Stimulated activated CD4-positive, alpha-beta T cell treated with anti-CD3 and anti-CD28 coated beads, Interleukin-2, amount 100 ng/mL, for 48 hours (primary cell): ENCODE results near the gene PCYT2.

Experiments
- DNase-seq, 2 donors: peaks; one replicate each; pipeline ENCODE4 v3.0.0-alpha.2; 2020

PCYT2 gene

DNA sequence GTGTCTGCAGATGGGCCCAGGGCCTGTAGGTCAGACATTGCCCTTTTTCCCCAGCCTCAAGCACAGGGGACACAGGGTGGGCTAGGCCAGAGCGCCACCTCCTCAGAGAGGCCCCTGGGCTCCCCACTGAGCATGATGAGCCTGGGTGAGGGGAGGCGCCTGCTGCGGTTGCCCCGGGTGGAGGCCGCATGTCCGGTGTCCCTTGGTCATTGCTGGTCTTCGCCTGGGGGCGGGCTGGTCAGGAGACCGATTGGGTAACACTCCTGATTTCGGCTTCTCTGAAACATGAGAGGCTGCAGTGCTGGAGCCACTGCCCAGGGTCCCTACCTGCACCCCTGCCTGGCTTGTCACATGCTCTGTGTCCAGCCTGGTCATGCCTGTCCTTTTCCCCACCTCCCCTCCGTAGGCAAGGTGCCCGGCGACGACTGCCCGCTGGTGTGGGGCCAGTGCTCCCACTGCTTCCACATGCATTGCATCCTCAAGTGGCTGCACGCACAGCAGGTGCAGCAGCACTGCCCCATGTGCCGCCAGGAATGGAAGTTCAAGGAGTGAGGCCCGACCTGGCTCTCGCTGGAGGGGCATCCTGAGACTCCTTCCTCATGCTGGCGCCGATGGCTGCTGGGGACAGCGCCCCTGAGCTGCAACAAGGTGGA, 11.6 kb downstream of the PCYT2 start:
- no peak for DNase-seq

DNA sequence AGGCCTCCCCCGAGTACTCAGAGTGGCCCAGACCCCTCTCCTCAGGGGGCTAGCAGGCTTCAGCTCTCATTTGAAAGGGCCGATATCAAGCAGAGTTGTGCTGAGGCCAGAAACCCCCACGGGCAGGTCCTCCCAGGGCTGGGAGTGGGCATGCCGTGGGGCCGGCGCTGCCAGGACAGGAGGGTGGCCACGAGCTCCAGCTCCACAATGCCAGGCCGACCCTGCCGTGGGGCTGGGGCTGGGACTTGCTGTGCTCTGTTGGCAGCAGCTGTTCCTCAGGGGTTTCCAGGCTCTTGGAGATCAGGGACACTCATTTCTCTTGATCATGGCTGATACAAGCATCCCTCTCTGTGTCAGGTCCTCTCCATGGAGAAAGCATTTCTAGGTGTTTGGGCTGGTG, 12.3 kb downstream of the PCYT2 start:
- no peak for DNase-seq

- DNase-seq = no peak
These were observed 13.0 kb downstream of the PCYT2 start for GRCh38 chr17:81898029-81898866.

DNA sequence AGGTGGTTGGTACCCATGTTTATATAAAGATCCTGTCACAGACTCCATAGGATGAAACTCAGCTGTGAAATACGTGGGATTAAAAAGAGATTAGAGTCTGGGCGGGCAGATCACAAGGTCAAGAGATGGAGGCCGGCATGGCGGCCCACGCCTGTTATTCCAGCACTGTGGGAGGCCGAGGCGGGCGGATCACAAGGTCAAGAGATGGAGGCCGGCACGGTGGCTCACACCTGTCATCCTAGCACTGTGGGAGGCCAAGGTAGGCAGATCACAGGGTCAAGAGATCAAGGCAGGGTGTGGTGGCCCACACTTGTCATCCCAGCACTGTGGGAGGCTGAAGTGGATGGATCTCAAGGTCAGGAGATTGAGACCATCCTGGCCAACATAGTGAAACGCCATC, 15.8 kb downstream of the PCYT2 start:
- no peak for DNase-seq

DNA sequence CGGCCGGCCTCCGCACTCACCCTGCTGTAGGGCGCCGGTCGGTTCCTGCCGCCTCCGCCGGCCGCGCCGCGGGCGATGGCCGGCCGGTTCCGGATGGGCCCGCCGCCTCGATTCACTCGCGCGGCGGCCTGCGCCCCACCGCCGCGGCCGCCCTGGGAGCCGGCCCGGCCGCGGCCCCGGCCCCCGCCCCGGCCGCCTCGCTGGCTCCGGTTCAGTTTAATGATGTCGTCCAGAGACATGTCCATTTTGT, 20.0 kb downstream of the PCYT2 start:
- DNase-seq = no peak

GRCh38 chr17:81890447-81891302, 20.5 kb downstream of the PCYT2 start:
- DNase-seq = no peak

- DNase-seq = no peak
These were observed 21.6 kb downstream of the PCYT2 start for GRCh38 chr17:81889602-81890001.

GRCh38 chr17:81888988-81889595, 22.1 kb downstream of the PCYT2 start:
- no peak for DNase-seq

DNA sequence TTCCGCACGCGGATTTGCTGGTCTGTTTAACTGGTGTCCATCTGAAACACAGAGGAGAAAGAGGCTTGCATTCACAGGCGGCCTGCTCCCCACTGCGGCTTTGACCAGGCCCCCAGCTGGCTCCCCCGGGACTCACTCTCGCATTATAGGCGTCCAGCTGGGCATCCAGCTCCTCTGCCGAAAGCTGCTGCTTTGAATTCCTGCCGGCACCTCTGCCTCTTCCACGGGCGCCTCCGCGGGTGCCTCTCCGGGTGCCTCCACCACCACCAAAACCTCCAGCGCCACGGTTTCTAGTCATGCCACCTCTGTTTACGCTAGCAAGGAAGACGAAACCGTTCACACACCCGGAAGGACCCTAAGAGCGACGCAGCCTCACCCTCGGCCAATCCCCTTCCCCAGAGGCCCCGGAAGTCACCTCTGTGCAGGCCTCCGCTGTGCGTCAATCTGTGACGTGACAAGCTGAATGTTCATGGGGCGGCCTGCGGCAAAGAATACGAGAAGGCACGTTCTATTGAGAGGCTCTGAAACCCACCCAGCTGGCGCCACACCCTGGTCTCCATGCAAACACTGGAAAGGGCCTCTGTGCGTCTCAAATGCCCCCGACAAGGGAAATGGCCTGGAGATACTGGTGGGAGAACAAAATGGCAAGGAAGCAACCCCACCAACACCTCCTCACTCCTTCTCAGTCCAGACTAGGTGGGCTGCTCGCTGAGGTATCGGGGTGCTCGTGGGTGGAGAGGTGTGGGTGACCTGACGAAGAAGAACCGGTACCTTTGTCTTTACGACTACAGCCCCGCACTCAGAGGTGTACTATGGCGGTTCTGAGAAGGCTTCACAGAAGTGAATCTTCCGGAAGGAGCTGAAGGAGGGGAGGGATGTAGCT, 22.9 kb downstream of the PCYT2 start:
- no peak for DNase-seq

DNA sequence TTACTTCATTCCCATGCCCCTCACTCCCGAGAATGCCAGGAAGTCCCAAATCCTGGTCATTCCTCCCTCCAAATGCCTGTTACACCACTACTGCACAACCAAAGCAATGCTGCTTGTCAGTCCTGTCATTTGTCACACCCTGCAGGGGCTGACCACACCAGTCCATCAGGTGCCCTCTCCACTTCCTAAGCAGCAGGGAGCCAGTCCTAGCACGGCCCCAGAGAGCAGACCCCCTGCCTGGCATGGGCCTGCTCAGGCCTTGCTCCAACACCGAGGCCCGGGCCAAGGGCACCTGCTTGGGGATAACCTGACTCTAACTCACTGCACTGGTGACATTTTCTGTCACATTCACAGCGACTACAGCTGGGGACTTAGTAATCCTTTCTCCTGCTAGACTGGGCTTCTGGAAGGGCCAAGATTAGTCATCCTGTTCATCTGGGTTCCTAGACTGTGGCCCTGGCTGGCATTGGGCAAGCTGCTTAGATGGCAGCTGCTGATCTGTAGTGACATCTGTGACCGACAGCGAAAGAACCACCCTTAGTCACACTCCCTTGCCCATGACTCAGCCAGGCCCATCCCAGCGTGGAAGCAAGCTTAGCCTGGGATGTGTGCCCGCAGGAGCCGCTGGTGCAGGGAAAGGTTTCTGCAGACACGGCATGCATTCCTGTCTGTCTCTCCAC, 25.2 kb downstream of the PCYT2 start:
- no peak for DNase-seq

DNA sequence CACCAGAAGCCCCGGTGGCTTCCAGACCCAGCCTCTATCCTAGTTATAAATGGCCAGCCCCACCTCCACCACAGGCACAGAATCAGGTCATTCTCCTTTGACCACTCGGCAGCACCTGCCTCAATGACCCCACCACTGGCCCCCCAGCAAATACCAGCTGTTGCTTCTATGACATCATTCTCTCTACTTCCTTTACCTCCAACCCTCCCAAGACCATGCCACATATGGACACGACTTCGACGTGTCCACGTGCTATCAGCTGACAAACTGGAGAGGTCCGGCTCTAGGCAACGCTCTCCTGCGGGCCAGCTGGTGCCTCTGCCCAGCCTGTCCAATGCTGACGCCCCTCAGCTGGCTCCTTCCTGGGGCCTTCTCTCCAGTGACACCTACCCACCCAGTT, 25.7 kb downstream of the PCYT2 start:
- no peak for DNase-seq

DNA sequence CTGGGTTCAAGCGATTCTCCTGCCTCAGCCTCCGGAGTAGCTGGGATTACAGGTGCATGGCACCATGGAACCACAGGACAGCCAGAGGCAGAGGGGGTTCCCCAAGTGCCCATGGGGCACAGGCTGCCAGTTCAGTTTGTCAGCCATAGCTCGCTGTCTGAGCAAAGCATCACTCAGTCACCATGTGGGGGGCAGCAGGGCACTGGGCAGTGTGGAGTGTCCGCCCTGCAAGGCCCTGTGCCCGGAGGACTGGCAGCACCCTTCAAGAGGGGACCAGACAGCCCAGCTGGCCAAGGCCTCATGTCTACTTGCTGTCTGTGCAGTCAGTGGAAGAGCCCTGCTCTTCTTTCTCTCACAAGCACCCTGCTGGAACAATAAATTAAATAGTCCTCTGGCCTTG, 26.2 kb downstream of the PCYT2 start:
- DNase-seq = no peak

- DNase-seq = no peak
These were observed 26.7 kb downstream of the PCYT2 start for GRCh38 chr17:81884520-81884919.

DNA sequence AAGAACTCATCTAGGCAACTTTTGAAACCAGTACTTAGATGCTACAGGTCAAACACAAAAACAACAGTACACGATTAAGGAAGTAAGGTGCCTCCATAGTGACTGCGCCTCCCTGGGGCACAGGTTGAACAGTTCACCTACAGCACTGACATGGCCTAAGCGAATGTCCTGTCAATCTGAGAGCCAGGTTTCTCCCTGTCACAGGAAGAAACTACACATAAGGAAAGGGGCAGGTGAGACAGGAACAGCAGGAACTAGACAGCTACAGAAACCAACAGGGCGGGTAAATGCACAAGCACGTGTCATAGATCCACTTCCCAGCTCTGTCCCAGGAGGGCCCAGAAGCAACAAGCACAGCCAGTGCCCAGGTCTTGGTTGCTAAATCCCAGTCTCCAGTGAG, 32.1 kb downstream of the PCYT2 start:
- no peak for DNase-seq

DNA sequence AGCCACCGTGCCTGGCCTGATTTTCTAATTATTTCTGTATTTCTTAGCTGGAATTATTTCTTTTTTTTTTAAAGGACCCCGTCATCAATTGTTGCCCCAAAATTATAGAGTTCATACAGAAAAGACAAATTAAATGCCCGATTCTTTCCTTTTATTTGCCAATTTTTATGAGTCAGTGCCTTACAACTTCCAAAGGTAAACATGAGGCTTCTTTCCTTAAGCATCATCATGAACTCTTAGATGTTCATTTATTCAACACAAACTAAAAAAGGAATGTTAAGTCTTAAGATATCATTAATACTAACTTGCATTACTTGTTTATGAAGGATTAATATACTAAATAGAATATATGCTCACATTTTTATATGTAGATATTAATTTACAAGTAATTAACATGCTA, 32.9 kb downstream of the PCYT2 start:
- no peak for DNase-seq

GRCh38 chr17:81877569-81877968, 33.6 kb downstream of the PCYT2 start:
- no peak for DNase-seq

GRCh38 chr17:81871387-81872230, 39.6 kb downstream of the PCYT2 start:
- peak; percentile 95 to 97 for DNase-seq

DNA sequence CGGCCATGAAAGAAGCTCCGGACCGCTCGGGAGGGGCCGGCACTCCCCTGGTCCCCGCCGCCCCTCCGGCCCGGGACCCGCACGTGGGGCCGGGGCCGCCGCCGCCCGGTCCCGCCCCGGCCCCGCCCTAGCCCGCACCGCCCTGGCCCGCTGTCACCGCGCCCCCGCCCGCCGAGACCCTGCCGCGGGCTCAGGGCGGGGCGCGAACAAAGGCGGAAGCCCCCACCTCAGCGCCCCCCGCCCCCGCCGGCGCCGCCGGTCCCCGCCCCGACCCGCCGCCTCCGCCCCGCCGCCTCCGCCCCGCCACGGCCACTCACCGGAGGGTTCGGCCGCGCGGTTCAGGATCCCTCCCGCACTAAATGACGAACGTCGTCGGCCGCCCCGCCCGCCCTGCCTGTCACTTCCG, 40.2 kb downstream of the PCYT2 start, which contains the start of gene ARHGDIA:
Gene ARHGDIA (minus strand): TSS at position 357 of the 406 bp plus-strand sequence. CDS start 1,407 bp downstream, outside the sequence.
- no peak for DNase-seq

DNA sequence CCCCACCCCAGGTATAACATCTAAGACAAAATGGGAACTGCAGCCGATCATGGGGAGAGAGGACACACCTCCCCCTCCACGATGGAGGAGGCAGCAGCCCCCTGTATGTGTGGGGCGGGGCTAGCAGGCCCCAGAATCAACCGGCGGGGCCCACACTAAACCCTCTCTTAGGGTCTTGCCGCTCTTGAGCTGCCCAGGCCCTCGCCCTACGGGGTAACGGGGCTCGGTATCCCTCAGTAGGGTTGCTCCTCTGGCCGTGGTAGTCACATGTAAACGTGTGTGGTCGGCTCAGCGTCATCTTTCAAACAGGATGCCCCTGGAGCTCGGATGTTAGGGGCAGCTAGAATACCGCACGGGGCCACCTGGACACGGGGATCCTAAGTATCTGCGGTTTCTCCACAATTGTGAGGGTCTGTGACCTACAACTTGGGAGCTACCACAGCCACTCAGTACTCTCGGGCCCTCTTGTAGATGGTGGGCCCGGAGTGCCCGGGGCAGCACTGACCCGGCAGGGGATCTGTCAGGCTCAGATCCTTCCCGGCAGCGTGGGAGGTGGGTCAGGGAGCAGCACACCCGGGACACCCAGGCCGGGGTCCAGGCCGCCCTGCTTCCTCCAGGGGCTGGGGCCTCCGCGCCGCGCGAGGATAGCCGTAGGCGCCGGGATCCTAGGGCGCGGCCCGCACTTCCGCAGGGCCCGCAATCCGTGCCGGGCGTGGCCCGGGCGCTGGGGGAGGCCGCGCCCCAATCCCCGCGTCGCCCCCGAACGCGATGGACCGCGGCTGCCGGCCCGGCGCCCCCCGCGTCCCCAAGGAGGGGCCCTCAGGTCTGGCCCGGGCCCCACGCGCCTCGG, 40.8 kb downstream of the PCYT2 start:
- no peak for DNase-seq
